Endothelial cell of umbilical vein (primary cell): ENCODE measurements around the gene EDN2. TPM values are rescaled to one million over a fixed set of nuclear protein-coding genes. Genes with fewer than 3 reads are reported as not detected.

Source experiments
- BruUV-seq: library from RNA; stranded (reverse); fragments of 400-500 nt; replicated peaks from 2 replicates; lab custom pipeline; 2021; lab: Mats Ljungman, UMichigan
- CTCF ChIA-PET: fragments of 300-600, 350-600 bp; sonication (Branson Sonifier 250); formaldehyde crosslinking; loops from one replicate; lab custom pipeline; 2021; ENCODE audit warnings: antibody characterized with exemption, inconsistent platforms; lab: Charles Lee
- POLR2A ChIA-PET: fragments of 300-600, 350-600 bp; sonication (Branson Sonifier 250); formaldehyde crosslinking; loops from one replicate; lab custom pipeline; 2021; ENCODE audit warnings: antibody characterized with exemption, inconsistent platforms; lab: Charles Lee
- DNase-seq: peaks from one replicate; pipeline ENCODE4 v3.0.0-alpha.2; 2011; ENCODE audit warnings: low read depth, low spot score
- FAIRE-seq: peaks from 2 replicates; lab custom pipeline; 2011; peaks lifted over from hg19 to GRCh38; lab: Jason Lieb, UNC
- H2AFZ ChIP-seq: 2 replicates; pipeline ENCODE4 v1.6.0; 2012; ENCODE audit warnings: low read depth, low read length, control low read depth, inconsistent platforms
- H3K27ac ChIP-seq: 2 replicates; pipeline ENCODE4 v1.5.1; 2011; ENCODE audit warnings: low read depth, mild to moderate bottlenecking, control low read depth, low read length, moderate library complexity; ENCODE audit not compliant: insufficient read depth
- H3K27me3 ChIP-seq, 2 experiments: 2 replicates each; pipeline versions ENCODE4 v1.6.0 to v1.6.1; 2011; ENCODE audit warnings: low read length in 2 of 2, mixed read lengths in 1 of 2; ENCODE audit not compliant: control insufficient read depth in 2 of 2, insufficient read depth in 2 of 2
- H3K36me3 ChIP-seq, 2 experiments: 2 replicates in 1 of 2; 3 replicates in 1 of 2; pipeline ENCODE4 v1.5.1; 2011; ENCODE audit warnings: low read length in 2 of 2, mild to moderate bottlenecking in 1 of 2, moderate library complexity in 1 of 2; ENCODE audit not compliant: control insufficient read depth in 2 of 2, insufficient read depth in 2 of 2; ENCODE audit errors: extremely low read depth in 1 of 2
- H3K4me1 ChIP-seq: 3 replicates; pipeline ENCODE4 v1.5.1; 2011; ENCODE audit warnings: mild to moderate bottlenecking, low read length; ENCODE audit not compliant: control insufficient read depth, insufficient read depth; ENCODE audit errors: extremely low read depth
- H3K4me2 ChIP-seq: 2 replicates; pipeline ENCODE4 v1.6.1; 2011; ENCODE audit warnings: low read length, control low read depth, mixed read lengths; ENCODE audit not compliant: insufficient read depth
- H3K4me3 ChIP-seq, 3 experiments: fragments of 200-600 bp in 1 of 3; sonication (generic), shearing (Covaris generic) in 1 of 3; replicated peaks in 1 of 3; 2 replicates each; pipeline ENCODE4 v1.5.1; 2011 to 2016; ENCODE audit warnings: control low read depth in 3 of 3, low read length in 3 of 3, mild to moderate bottlenecking in 2 of 3, inconsistent platforms in 1 of 3, low read depth in 1 of 3, moderate library complexity in 1 of 3; ENCODE audit not compliant: insufficient read depth in 1 of 3
- H3K79me2 ChIP-seq: 2 replicates; pipeline ENCODE4 v1.6.0; 2012; ENCODE audit warnings: low read length, inconsistent platforms; ENCODE audit not compliant: control insufficient read depth, insufficient read depth
- H3K9ac ChIP-seq: replicated peaks from 2 replicates; pipeline ENCODE3; 2011; ENCODE audit warnings: low read length, control low read depth; ENCODE audit not compliant: insufficient read depth; ENCODE audit errors: extremely low read depth
- H3K9me1 ChIP-seq: replicated peaks from 3 replicates; pipeline ENCODE4 v1.6.0; 2011; ENCODE audit warnings: mild to moderate bottlenecking, low read length; ENCODE audit not compliant: control insufficient read depth, insufficient read depth; ENCODE audit errors: extremely low read depth
- H3K9me3 ChIP-seq: replicated peaks from 2 replicates; pipeline ENCODE4 v1.5.1; 2012; ENCODE audit warnings: low read length, inconsistent platforms; ENCODE audit not compliant: control insufficient read depth, insufficient read depth
- H4K20me1 ChIP-seq: replicated peaks from 2 replicates; pipeline ENCODE3; 2011; ENCODE audit warnings: mild to moderate bottlenecking, low read length; ENCODE audit not compliant: control insufficient read depth, insufficient read depth; ENCODE audit errors: extremely low read depth
- GATA2 ChIP-seq: IDR thresholded peaks from 2 replicates; pipeline ENCODE4 v1.7.0; 2011; ENCODE audit warnings: low read depth, mild to moderate bottlenecking, moderate library complexity, mixed read lengths, low read length; ENCODE audit not compliant: insufficient read length, insufficient read depth
- POLR2A ChIP-seq: IDR thresholded peaks from 2 replicates; pipeline ENCODE4 v1.6.1; 2012; ENCODE audit warnings: low read depth, mild to moderate bottlenecking, control low read depth, low read length
- dilution Hi-C: fragments of 300-500 bp; cut with MboI; formaldehyde crosslinking; loops from one replicate; pipeline ENCODE4 v1.15.0; 2019; ENCODE audit warnings: low sequenced_read_pairs; ENCODE audit not compliant: extremely low pct_ligation_motif_present
- intact Hi-C: fragments of 100-400 bp; cut with micrococcal nuclease; formaldehyde crosslinking; loops from one replicate; pipeline ENCODE4 v1.10.0; 2022
- polyA plus RNA-seq, 4 experiments: library from polyadenylated mRNA; depleted of rRNA in 3 of 4; stranded (reverse) in 3 of 4; unstranded in 1 of 4; fragments of >200 nt; gene quantifications; 2 replicates each; pipeline versions ENCODE4 v1.2.1 to v1.2.3, GENCODE V29; 2011 to 2012; ENCODE audit warnings: missing spikeins in 1 of 4
- total RNA-seq: library from RNA; stranded (reverse); gene quantifications from 2 replicates; pipeline ENCODE4 v1.2.3, GENCODE V29; 2021
- TF ChIP-seq, protein P1 (sequence below), 2 donors: IDR thresholded peaks; 1 replicate in 1 of 2; 2 replicates in 1 of 2; pipeline ENCODE4 v1.5.1; 2011; ENCODE audit warnings: low read length in 2 of 2, mild to moderate bottlenecking in 2 of 2, moderate library complexity in 2 of 2, control low read depth in 1 of 2, inconsistent platforms in 1 of 2, low read depth in 1 of 2; ENCODE audit not compliant: insufficient read depth in 1 of 2; ENCODE audit errors: extremely low read depth in 1 of 2

The EDN2 gene
- total and polyA plus RNA-seq, 2 donors (not counting 3 experiments of a cell fraction or from before 2014, with no cell fraction given): not detected

DNA sequence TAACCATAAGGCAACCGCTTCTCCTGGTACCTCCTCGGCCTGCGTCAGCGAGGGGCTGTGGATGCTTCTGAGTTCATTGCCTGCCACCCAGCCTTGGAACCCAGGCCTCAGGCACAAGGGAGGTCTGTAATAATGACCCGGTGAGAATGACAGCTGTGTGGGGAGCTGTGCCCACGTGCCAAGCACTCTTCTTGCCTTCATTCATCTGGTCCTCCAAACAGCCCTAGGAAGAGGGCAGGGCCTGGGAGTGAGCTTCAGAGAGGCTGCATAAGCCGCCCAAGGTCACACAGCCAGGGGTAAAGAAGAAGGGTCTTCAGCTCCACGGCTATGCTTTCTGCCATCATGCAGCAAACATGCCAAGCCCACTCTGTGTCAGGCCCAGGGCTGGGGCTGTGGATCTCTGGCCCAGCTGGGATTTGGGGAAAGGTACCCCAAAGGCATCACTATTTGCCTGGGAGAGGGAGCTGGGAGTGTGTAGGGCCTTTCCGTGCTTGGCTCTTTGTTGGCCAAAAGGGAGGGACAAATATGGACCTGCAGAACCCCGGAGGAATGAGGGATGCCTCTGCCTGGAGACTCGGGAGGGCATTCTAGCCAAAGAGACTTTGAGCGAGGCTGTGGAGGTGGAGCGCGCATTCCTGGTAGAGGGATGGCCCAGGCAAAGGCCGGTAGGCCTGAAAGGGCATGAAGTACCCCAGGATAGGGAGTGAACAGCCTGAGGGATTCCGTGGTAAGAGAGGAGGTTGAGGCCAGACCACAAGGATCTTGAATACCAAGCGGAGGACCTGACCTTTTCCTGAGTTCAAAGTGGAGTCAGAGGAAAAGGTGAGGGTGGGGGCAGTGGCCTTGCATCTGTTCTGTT is 10.1 kb upstream of the EDN2 start:
- Histone ChIP-seq H2AFZ (no peak overlapping the region), H4K20me1 (no peaks in the 10 kb centered on the region)
- intact Hi-C loops: no loop called here

More for the DNA sequence above, 10.1 kb upstream of the EDN2 start:
- POLR2A ChIA-PET: no interaction called here
- BruUV-seq: no TSS peak
- no peak overlapping the region for H3K27ac ChIP-seq
- FAIRE-seq (no peak), DNase-seq (no peak)
- no peak overlapping the region for H3K4me2 ChIP-seq
- dilution Hi-C loops: no loop called here
- H3K9me3 ChIP-seq: no peaks in the 10 kb centered on the region
- peaks cover 22% of the 10 kb centered on the region for H3K4me1 ChIP-seq
- no peak overlapping the region for H3K9ac ChIP-seq
- TF ChIP-seq, protein P1, sequence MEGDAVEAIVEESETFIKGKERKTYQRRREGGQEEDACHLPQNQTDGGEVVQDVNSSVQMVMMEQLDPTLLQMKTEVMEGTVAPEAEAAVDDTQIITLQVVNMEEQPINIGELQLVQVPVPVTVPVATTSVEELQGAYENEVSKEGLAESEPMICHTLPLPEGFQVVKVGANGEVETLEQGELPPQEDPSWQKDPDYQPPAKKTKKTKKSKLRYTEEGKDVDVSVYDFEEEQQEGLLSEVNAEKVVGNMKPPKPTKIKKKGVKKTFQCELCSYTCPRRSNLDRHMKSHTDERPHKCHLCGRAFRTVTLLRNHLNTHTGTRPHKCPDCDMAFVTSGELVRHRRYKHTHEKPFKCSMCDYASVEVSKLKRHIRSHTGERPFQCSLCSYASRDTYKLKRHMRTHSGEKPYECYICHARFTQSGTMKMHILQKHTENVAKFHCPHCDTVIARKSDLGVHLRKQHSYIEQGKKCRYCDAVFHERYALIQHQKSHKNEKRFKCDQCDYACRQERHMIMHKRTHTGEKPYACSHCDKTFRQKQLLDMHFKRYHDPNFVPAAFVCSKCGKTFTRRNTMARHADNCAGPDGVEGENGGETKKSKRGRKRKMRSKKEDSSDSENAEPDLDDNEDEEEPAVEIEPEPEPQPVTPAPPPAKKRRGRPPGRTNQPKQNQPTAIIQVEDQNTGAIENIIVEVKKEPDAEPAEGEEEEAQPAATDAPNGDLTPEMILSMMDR (IDR thresholded peaks at IDR 0.05; ENCODE audit: extremely low read depth in 1 of 2, insufficient read depth in 1 of 2, low read depth in 1 of 2, low read length in 2 of 2): no peak
- TF ChIP-seq POLR2A: no peak
- TF ChIP-seq GATA2: no peak
- H3K4me3 ChIP-seq: no peak overlapping the region
- no peaks in the 10 kb centered on the region for H3K79me2 ChIP-seq
- no peaks in the 10 kb centered on the region for H3K27me3 ChIP-seq
- no peaks in the 10 kb centered on the region for H3K9me1 ChIP-seq
- no peaks in the 10 kb centered on the region for H3K36me3 ChIP-seq
- CTCF ChIA-PET: interaction anchor here (4.2 kb wide), 1 partner anchor 21 kb away, joined by 33 read pairs; no protein-coding TSS in a partner anchor
